ENCODE results near the gene ZBTB49. TPM values are rescaled to one million over a fixed set of nuclear protein-coding genes. Genes with fewer than 3 reads are reported as not detected.
A peak's percentile ranks its signal among the peaks of the same experiment; 100 is the strongest.

The ZBTB49 gene
- total RNA-seq, 2 experiments from 2014 or later = 4.8 to 6.3 TPM

DNA sequence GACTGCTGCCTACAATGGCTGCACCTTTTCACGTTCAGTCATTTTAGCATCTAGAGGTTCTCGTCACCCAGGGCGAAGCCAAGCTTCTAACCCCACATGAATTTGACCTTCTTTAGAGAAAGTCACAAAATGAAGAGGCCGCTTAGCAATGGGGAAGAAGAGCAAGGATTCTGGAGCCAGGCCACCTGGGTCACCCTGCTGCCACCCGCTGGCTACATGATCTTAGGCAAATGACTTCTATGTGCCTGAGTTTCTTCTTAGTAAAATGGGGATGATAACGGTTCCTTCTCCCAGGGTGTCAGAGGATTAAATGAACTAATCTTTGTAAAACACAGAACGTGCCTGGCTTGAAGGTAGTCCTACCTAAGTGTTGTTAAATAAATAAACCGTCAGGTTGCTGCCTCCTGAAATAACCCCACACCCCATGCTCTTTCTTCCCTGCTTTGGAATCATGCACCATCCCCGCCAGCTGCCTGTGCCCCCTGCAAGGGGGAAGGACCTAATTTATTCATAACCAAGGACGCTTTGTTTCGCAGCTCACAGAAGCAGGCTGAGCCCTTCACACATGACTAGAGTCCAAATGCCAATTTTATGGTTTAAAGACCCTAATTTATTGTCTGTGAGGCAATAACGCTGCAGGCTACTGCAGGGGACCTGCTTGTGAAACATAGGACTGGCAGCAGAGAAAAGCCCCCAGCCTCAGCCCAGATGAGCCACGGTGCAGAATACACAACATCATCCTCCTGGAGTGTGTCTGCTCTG, 68.2 kb downstream of the ZBTB49 start:
- H3K4me1 Mint-ChIP-seq (ENCODE audit: low read depth) = peaks cover 7% of the 10 kb centered on the region
- DNase-seq (no peak), ATAC-seq (no peak)
- H3K9me3 Mint-ChIP-seq = no peaks in the 10 kb centered on the region
- no peaks in the 10 kb centered on the region for H3K36me3 Mint-ChIP-seq (ENCODE audit: low read depth)
- H3K27me3 Mint-ChIP-seq = no peaks in the 10 kb centered on the region
- ChIA-PET POLR2A (no interaction called here), CTCF (interaction anchor here (1.0 to 1.2 kb wide), 2 partner anchors 10 to 98 kb away, joined by 3 read pairs; no protein-coding TSS in a partner anchor)
- no peak overlapping the region for H3K27ac Mint-ChIP-seq
- TF ChIP-seq, protein P1, sequence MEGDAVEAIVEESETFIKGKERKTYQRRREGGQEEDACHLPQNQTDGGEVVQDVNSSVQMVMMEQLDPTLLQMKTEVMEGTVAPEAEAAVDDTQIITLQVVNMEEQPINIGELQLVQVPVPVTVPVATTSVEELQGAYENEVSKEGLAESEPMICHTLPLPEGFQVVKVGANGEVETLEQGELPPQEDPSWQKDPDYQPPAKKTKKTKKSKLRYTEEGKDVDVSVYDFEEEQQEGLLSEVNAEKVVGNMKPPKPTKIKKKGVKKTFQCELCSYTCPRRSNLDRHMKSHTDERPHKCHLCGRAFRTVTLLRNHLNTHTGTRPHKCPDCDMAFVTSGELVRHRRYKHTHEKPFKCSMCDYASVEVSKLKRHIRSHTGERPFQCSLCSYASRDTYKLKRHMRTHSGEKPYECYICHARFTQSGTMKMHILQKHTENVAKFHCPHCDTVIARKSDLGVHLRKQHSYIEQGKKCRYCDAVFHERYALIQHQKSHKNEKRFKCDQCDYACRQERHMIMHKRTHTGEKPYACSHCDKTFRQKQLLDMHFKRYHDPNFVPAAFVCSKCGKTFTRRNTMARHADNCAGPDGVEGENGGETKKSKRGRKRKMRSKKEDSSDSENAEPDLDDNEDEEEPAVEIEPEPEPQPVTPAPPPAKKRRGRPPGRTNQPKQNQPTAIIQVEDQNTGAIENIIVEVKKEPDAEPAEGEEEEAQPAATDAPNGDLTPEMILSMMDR (IDR thresholded peaks at IDR 0.05) = no peak
- H3K4me3 Mint-ChIP-seq = no peak overlapping the region
- intact Hi-C loops (cut with micrococcal nuclease) = no loop called here

DNA sequence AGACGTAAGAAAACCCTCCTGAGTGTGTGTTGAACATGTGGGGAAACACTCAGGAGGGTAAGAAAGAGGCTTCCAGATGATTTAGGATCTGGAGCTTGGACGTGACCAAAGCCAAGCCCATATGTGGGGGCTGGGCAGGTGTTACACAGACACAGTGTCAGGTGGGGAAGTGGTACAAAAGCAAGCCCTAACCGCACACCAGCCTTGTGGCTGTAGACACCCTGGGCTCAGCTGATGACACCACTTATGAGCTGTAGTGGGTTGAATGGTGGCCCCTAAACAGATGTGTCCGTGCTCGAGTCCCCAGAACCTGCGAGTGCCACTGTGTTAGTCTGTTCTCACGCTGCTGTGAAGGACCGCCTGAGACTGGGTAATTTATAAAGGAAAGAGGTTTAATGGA, 71.8 kb downstream of the ZBTB49 start:
- Mint-ChIP-seq H3K36me3 (ENCODE audit: low read depth) (no peaks in the 10 kb centered on the region), H3K27me3 (no peaks in the 10 kb centered on the region), H3K27ac (peak overlapping the region; percentile 10), H3K4me1 (ENCODE audit: low read depth) (peaks cover 2% of the 10 kb centered on the region), H3K9me3 (peaks cover 8% of the 10 kb centered on the region), H3K4me3 (no peak overlapping the region)
- TF ChIP-seq, protein P1 (IDR thresholded peaks at IDR 0.05) = no peak
- DNase-seq (no peak), ATAC-seq (no peak)
- POLR2A ChIA-PET = no interaction called here
- intact Hi-C loops (cut with micrococcal nuclease) = no loop called here
- CTCF ChIA-PET = no interaction called here

DNA sequence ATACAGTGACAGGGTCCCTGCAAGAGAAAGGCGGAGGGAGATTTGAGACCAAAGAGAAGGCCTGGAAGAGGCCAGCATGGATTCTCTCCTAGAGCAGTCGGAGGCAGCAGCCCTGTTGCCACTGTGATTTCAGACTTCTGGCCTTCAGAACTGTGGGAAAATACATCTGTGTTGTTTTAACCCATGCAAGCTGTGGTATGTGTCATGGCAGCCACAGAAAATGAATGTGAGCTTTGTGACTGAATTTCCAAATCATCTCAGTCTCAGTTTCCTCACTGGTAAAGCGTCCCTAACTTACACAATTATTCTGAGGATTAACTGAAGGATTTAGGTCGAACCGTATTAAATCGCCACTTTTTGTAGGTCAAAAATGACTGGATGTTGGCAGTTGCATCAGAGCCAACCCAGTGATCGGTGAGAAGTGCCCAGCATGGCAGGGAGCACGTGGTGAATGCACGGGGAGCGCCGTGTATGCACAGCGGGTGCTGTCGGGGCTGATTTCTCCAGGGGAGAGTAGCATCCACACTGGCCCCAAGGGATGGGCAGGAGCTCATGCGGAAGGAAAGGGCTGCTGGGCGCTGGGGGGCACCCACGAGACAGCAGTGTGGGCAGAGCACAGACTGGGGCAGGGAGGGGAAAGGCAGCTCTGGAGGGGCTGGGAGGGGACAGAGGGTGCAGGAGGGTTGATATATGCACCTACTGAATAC, 73.1 kb downstream of the ZBTB49 start:
- Mint-ChIP-seq H3K4me3 (no peak overlapping the region), H3K9me3 (peaks cover 9% of the 10 kb centered on the region), H3K27me3 (no peaks in the 10 kb centered on the region), H3K4me1 (ENCODE audit: low read depth) (peaks cover 2% of the 10 kb centered on the region), H3K36me3 (ENCODE audit: low read depth) (no peaks in the 10 kb centered on the region), H3K27ac (no peak overlapping the region)
- intact Hi-C loops (cut with micrococcal nuclease) = no loop called here
- CTCF ChIA-PET = no interaction called here
- TF ChIP-seq, protein P1 (IDR thresholded peaks at IDR 0.05) = no peak
- POLR2A ChIA-PET = no interaction called here
- DNase-seq (no peak), ATAC-seq (no peak)

DNA sequence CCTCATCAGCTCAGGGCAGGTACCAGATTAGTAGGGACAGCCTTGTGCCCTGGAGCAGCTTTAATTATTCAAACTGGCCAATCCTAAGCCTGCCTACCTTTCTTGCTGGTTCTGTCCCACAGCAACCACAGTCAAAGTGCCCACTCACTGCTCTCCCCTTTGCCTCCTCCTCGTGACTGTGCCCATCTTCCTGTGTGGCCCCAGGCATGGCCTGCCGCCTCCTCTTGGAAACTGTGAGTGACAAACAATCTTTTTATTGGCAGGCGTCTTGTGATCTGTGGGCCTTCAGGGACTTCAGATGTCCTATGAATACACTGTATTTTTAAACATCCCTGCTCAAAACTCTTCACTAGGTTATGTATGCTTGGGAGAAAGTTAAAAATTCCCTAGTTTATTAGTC, 74.0 kb downstream of the ZBTB49 start:
- CTCF ChIA-PET = no interaction called here
- no peak overlapping the region for H3K4me3 Mint-ChIP-seq
- TF ChIP-seq, protein P1 (IDR thresholded peaks at IDR 0.05) = no peak
- POLR2A ChIA-PET = no interaction called here
- H3K9me3 Mint-ChIP-seq = peaks cover 9% of the 10 kb centered on the region
- no peaks in the 10 kb centered on the region for H3K36me3 Mint-ChIP-seq (ENCODE audit: low read depth)
- no peak overlapping the region for H3K27ac Mint-ChIP-seq
- intact Hi-C loops (cut with micrococcal nuclease) = no loop called here
- no peaks in the 10 kb centered on the region for H3K27me3 Mint-ChIP-seq
- peaks cover 2% of the 10 kb centered on the region for H3K4me1 Mint-ChIP-seq (ENCODE audit: low read depth)
- DNase-seq (no peak), ATAC-seq (no peak)
